GM19438 (cell line): Measurements from ENCODE around the gene PADI1.

Experiments
- ATAC-seq: cut with Tn5 transposase; IDR thresholded peaks from one replicate; pipeline ENCODE4 v1.9.1; 2021; ENCODE audit warnings: low read depth; ENCODE audit not compliant: unreplicated experiment

Gene PADI1

GRCh38 chr1:17265162-17265561 is 60.2 kb downstream of the PADI1 start:
- no peak for ATAC-seq

DNA sequence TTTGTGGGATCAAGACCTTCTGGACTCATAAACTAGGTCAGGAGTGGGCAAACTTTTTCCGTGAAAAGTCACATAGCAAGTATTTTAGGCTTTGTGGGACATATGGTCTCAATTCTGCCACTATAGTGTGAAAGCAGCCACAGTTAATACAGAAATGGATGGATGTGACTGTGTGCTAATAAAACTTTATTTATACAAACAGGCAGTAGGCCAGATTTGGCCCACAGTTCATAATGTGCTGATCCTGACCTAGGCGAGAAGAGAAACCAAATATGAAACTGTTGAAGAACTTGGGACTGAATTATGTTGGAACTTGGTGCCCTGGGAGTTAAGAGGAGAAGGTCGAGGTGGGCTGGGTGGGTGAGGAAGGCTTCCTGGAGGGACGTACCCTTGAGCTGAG is 61.0 kb downstream of the PADI1 start:
- ATAC-seq = no peak

DNA sequence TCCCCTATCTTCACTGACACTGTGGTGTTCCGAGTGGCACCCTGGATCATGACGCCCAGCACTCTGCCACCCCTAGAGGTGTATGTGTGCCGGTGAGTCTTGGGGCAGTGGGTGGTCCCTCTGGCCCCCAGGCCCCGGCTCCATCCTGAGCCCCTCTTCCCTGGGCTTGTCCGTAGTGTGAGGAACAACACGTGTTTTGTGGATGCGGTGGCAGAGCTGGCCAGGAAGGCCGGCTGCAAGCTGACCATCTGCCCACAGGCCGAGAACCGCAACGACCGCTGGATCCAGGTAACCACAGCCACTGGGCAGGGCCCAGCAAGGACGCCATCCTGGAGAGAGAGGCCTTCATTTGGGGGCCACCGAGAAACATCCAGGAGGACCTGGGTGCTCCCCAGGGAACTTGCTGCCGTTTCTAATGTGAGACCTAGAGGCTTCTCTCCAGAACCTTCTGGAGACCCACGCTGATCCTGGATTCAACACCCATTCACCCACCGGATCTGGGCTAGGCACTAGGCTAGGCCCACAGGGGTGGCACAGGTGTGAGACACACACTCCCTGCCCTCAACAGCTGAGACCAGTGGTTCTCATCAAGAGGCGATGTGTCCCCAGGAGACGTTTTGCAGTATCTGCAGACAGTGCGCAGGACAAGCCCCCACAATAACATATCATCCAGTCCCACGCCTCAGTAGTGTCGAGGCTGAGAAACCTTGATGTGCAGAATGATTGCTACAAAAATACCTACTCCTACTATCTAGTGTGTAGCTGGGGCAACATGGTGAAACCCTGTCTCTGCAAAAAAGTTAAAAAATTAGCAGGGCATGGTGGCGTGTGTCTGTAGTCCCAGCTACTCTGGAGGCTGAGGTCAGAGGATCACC is 66.2 kb downstream of the PADI1 start:
- no peak for ATAC-seq

DNA sequence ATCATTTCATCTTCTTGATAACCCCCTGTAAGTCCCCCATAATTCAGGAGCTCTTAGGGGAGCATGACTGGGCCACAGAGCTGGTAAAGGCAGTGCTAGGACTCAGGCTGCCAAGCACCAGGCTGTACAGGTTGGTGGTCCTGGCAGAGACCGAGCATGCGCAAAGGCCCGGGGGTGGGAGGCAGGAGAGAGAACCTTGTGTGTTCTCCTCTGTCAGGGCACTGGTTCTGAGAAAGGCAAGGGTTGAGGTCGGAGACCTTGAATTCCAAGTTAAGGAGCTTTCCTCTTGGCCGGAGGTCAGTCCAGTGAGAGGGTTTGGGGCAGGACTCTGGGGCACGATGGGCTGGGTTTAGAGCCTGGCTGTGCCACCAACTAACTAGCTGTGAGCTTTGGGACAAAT is 67.1 kb downstream of the PADI1 start:
- ATAC-seq = no peak

- ATAC-seq = no peak
Observed at GRCh38 chr1:17272646-17273045, 67.7 kb downstream of the PADI1 start.

DNA sequence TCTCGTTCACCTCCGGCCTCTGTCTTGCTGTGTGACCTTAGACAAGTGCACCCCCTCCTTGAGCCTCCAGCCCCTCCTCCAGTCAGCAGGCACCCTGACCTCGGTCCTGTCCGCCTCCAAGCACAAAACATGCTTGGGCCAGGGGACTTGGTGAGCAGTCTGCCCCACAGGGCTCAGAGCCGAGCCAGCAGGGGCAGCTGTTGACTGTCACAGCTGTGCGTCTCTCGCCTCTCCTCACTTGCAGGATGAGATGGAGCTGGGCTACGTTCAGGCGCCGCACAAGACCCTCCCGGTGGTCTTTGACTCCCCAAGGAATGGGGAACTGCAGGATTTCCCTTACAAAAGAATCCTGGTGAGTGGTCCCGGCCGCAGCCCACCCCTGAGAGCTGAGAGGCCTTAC is 68.2 kb downstream of the PADI1 start:
- no peak for ATAC-seq

GRCh38 chr1:17274186-17275170 is 69.5 kb downstream of the PADI1 start:
- ATAC-seq = no peak

DNA sequence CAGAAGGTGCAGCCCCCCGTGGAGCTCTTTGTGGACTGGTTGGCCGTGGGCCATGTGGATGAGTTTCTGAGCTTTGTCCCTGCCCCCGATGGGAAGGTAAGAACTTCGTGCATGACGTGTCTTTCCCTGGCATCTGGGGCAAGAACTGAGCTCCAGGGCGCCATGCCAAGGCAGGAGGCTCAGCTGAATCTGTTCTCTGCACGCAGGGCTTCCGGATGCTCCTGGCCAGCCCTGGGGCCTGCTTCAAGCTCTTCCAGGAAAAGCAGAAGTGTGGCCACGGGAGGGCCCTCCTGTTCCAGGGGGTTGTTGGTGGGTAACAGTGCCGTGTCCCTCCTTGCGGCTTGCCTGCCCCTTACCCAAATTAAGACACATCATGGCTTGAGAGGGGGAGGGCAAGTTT is 71.6 kb downstream of the PADI1 start:
- ATAC-seq = no peak

GRCh38 chr1:17277511-17278159 is 72.7 kb downstream of the PADI1 start:
- ATAC-seq = no peak

DNA sequence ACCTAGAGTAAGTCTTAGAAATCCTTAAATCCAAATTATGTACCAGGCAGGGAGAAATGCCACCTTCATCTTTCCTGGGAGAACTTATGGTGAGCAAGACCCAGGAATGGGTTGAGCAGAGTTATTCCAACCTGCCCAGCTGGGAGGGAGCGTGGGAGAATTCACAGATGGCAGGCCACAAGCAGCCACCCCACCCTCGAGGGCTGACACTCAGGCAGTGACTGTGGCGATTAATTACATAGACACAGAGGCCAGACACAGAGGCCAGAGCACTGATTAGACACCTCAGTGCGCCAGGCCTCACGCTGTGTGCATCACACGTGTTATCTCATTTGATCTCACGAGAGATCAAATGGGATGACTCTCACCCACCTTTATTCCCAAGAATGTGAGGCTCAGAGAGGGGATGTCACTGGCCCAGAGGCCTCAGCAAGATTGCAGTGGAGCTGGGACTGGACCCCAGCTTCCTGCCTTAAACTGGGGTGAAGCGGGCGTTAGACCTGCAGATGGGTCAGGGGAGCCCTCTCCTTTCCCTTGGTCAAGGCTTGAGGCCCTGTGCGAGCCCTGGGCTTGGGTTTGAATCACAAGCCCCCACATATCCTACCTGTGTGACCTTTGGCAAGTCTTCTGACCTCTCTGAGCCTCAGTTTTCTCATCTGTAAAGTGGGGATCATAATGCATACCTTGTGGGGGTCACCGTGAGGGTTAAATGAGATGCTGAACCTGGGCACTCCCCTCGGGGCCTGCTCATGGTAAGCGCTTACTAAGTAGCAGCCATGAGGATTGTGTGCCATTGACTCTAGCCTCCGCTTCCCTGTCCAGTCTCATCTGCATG is 74.3 kb downstream of the PADI1 start:
- ATAC-seq = no peak

- ATAC-seq = no peak
Observed at GRCh38 chr1:17280436-17280835, 75.5 kb downstream of the PADI1 start.

DNA sequence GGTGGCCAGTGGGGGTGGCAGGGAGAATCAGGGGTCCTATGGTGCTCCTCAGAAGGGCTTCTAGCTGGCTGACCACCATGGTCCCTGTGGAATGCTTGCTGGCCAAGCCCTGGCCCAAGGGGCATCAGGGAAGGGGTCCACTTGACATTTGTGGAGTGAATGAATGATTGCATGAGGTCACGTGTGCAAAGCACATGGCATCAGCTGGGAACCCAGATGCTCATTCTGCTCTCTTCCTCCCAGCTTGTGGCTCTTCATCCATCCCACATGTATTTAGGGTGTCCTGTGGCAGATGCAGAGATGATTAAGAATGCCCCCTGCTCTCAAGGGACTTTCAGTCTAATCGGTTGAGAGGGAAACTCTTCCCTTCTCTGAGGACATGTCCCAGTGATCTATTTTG is 76.0 kb downstream of the PADI1 start:
- no peak for ATAC-seq

DNA sequence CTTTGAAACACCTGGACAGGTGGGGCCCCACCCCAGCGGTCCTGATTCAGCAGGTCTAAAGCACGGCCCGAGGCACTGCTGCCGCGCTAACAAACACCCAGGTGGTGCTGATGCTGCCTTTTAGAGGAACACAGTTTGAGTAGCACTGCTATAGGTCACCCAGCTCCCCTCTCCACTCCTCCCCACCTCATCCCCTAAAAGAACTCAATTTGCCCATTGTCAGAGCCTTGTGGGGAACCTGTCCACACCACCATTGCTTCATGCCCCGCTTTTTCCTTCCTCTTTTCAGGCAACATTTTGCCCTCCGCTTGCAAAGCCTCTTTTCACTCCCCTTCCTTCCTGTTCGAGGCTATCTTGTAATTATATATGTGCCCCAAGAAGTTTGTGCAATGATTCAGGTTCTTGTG is 76.8 kb downstream of the PADI1 start:
- ATAC-seq = no peak

DNA sequence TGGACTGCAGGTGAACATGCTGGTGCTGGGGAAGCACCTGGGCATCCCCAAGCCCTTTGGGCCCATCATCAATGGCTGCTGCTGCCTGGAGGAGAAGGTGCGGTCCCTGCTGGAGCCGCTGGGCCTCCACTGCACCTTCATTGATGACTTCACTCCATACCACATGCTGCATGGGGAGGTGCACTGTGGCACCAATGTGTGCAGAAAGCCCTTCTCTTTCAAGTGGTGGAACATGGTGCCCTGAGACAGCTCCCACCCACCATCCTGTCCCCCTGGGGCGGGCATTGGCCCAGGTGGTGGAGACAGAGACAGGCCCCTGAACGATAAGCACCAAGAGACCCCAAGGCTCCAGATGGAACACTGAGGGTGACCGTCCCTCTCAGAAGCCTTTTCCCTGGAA is 77.9 kb downstream of the PADI1 start:
- ATAC-seq = no peak

DNA sequence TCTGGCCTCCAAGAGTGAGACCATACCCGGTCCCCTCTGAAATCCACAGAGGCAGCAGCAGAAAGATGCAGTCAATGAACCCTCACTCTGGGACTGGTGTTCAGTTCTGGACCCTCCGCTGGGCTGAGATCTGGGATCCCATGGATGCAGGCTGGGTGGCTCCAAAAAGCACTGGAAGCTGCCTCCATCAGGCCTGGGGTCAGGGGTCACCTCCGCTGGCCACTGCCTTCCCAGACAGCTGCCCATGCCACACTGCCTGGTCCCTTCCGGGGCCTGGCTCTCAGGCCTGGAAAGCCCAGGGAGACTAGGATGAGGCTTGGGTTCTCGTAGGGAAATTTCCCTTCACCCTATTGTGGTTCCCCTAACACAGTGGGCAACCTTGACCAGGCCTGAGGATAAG is 81.7 kb downstream of the PADI1 start:
- ATAC-seq = no peak

- ATAC-seq = no peak
Observed at GRCh38 chr1:17287130-17287776, 82.3 kb downstream of the PADI1 start.

GRCh38 chr1:17289721-17290120 is 84.8 kb downstream of the PADI1 start:
- no peak for ATAC-seq

GRCh38 chr1:17290553-17290952 is 85.6 kb downstream of the PADI1 start:
- no peak for ATAC-seq

GRCh38 chr1:17292299-17293160 is 87.6 kb downstream of the PADI1 start:
- no peak for ATAC-seq
